Head of caudate nucleus (tissue), 42 donors: ENCODE data around the gene NQO2.
A peak's percentile ranks its signal among the peaks of the same experiment; 100 is the strongest.
"Not testable (repeated sequence)": the region's sequence is repeated elsewhere in the genome, so short reads cannot be mapped to it uniquely, and the experiment has no call there.

Experiments used
- DNase-seq, 42 donors: peaks; one replicate each; pipeline versions ENCODE4 v3.0.0 to v3.0.0-alpha.2; 2020 to 2021; ENCODE audit warnings: mixed read lengths in 7 of 42
- intact Hi-C: fragments of 100-400 bp; cut with DNase I; formaldehyde crosslinking; loops from one replicate; pipeline ENCODE4 v1.15.0; 2022

The NQO2 gene

DNA sequence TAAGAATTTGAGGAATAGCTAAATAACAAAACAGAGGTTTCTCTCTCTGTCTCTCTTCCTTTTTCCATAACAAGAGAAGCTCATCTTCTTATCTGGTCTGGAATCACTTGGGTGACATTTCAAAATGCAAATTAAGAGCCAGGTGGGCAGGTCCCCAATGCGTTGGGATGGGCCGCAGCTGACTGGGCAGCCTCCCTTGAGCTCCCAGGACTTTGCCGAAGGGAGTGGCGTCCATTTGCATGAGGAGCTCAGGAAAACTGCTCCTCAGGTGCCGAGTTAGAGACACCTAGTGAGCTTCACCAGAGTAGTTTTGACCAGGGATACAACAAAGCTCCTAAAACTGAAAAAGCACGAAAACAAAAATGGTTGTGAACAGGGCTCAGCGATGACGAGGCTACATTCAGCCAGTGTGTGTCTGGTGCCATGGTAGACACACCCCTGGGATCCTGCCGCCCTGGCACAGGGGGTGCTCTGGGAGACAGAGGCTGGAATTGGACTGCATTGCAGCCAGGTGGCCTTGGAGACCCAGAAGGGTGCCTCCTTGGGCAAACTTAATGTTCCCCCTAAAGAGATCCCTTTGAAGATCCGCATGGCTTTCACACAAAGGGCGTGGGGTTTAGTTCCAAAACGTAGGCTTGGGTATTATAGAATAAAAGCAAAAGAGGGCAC lies 14.8 kb upstream of the NQO2 start:
- intact Hi-C loops: no loop called here
- DNase-seq: peak in 2 of 42 donors; percentile 3 to 13

DNA sequence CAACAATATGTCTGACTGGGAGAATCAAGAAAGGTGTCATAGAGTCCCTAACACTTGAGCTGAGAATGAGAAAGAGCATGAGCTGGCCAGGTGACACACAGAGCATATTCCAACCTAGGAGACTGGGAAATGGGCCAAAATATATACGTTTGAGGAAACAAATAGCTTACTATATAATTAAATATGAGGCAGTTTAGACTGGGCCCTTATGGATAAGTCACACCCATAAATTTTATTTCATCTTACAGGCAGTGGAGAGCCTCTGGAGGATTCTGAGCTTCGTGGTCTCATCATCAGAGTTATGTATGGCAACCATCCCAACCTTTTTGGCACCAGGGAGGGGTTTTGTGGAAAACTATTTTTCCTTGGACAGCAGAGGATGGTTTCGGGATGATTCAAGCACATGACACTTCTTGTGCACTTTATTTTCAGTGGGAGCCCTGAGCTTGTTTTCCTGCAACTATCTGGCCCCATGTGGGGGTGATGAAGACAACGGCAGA lies 12.9 kb upstream of the NQO2 start:
- no peak for DNase-seq
- intact Hi-C loops: no loop called here

DNA sequence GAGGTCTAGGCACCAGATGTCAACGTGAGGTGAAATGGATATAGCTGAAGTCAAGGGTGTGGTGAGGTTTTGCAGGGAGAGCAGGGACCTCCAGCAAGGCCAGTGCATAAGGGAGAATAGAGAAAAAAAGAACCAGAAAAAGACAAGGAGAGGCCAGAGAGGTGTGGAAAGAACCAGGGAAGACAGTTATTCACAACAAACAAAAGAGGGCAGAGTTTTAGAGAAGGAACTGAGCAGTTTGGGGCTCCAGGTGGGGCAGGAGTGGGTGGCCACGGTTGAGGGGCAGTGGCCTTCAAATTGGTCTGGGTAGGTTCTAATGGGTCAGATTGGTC lies 11.6 kb upstream of the NQO2 start:
- intact Hi-C loops: loop anchor here (2.0 kb wide), 3 partner anchors 17 to 141 kb away; partner anchors contain the start of gene SERPINB6
- DNase-seq: no peak

DNA sequence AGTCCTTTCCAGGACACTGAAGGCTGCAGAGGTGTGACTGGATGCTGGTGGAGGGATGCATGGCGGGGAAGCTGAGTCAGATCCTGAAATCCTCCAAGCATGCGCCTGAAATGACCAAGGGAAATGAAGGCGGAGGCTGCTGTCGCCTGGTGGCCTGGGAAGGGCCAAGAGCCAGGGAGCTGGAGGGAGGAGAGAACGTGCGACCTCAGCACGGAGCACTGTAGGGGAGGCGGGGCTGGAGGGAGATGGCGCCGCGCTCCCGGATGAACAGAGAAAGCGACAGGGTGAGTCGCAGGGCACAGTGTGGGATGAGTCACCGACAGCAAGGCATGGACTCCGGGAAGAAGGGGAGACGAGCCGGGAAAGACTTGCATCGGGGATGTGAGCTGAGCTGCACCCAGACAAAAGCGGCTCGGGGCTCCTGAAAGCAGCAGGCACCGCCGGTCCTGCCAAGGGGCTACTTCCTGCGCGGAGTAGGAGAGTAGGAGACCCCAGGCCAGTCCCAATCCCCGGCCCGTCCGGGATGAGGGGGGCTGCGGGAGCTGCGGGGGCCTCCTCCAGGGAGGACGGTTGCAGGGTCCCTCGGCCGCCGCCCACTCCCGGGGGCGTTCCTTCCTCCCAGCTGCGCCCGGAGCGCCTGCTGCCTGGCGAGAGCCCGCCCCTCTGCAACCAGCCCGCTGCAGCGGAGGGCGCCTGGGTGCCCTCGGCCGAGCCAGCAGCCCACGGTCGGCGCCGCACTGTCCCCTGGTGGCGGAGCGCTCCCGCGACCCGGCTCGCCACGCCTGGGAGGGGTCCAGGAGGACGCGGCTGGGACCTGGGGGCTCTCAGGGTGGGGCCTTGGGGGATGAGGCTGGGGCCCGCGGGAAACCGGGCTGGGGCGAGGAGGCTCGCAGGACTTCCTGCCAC lies 11.0 kb upstream of the NQO2 start:
- intact Hi-C loops: loop anchor here (2.0 kb wide), 3 partner anchors 18 to 142 kb away; partner anchors contain the start of gene SERPINB6
- DNase-seq: peak; percentile 79 to 97 (median 90)

DNA sequence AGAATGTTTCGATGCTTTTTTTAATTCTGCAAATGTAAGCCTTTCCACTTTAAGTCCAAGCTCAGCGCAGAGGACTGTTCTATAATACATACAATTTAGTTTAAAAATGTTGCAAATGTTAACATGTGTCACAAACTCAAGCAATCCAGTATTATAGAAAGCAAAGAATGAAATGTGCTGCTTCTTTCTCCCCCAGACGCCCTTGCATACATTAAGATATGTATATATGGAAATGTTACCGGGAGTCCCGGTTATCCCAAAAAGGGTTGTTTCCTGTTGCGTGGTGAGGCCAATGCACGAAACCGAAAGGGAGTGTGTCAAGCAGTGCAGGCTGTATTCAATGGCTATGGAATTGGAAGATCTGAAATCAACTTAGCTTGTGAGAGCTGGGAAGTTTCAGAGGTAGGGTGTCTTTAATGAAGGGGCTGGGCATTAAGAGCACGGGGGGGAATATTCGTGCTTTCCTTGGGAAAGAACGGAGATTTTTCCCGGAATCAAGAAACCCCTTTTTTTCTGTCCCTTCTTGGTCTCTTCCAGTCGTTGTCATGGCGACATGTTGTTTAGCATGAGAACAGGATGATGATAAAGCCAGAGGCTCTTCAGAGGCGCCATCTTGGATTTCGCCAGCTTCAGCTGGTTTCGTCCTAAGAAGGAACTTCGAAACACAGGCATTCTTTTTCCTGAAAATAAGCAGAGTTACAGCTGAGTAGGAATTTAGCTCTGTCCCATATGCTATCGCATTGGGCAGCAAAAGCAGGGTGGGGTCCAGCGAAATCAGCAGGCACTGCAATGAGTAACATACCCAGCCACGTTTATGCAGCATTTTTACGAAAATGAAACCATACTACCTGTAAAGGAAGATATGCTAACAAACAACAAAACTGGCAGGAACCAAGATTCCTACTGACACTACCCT lies 10.1 kb upstream of the NQO2 start:
- intact Hi-C loops: loop anchor here (2.0 to 10.0 kb wide), 4 partner anchors 19 to 265 kb away; partner anchors contain the start of genes PSMG4 and SERPINB6
- DNase-seq: peak; percentile 67 to 96 (median 89)

DNA sequence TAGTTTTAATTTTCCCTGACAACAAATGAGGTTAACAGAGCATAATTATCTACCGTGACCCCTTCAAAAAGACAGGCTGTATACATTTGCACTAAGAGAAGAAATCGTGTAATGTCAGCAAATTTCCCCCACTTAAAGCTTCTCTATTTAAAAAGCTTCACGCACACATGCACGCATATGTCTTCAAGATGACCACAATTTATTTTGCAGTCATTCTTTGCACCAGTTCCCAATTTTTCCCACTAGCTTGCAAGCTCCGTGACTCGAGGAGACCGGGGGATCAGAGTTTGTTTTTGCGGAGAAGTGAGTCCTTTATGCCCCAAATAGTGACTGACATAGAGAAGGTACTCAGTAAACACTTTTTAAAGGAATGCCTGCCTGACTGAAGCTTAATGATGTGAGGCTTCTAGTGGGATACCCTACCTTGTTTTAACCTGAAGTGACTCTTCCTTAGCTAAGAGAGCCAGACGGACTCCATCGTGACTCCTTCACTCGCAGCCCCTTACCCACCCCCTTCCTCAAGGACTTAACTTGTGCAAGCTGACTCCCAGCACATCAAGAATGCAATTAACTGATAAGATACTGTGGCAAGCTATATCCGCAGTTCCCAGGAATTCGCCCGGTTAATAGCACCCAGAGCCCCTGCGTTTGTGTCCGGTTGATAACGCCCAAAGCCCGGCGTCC lies 9.3 kb upstream of the NQO2 start:
- intact Hi-C loops: loop anchor here (10.0 kb wide), 1 partner anchor 264 kb away; the partner anchor contains the start of gene PSMG4
- peak in 36 of 42 donors; percentile 6 to 80 (median 42) for DNase-seq

DNA sequence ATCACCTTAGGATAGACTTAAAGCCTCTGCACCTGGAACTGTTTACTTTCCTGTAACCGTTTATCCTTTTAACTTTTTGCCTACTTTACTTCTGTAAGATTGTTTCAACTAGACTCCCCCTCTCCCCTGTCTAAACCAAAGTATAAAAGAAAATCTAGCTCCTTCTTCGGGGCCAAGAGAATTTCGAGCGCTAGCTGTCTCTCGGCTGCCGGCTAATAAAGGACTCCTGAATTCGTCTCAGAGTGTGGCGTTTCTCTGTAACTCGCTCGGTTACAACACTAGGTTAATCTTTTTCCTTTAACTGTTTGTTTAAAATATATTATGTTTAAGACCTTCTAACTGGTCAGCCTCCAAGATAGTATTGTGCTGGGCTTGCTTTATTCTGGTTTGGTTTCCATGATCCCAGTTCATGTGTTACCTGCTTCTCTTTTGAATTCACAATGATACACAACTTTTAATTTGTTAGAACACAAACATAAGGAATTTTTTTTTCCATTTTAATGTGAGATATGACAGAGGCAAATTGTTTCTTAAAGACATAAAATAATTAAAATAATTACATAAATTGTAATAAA lies 8.7 kb upstream of the NQO2 start:
- intact Hi-C loops: loop anchor here (10.0 kb wide), 1 partner anchor 264 kb away; the partner anchor contains the start of gene PSMG4
- DNase-seq: peak in 12 of 42 donors; percentile 13 to 55 (median 30)

DNA sequence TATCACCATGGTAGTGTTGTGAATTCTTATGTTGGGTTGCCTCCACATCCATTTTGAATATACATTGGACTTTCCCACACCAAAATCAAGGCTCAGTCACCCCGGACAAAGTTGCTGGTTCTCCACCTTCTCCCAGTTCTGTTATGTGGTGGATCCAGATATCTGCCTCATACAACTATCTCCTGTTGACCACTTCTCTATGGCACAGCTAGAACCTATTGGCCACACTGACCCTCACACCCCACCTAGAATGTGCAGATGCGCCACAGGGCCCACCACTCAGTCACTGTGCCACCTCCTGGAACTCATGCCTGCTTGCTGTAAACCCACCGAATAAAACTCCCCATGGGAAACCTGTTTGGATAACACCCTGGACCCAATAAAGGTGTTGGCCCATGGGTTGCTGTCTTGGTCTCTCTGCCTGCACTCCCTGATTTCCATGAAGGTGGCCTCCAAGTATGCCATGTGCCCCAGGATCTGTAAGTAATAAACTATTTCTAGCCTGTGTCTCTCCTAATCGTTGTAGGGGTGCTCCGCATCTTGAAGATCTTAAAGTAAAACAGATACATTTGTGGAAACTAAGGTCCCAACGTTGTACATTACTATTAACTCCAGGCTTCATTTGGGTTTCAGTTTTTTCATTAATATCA lies 7.2 kb upstream of the NQO2 start:
- DNase-seq: peak in 1 of 42 donors; percentile 6
- intact Hi-C loops: loop anchor here (10.0 kb wide), 1 partner anchor 262 kb away; the partner anchor contains the start of gene PSMG4

DNA sequence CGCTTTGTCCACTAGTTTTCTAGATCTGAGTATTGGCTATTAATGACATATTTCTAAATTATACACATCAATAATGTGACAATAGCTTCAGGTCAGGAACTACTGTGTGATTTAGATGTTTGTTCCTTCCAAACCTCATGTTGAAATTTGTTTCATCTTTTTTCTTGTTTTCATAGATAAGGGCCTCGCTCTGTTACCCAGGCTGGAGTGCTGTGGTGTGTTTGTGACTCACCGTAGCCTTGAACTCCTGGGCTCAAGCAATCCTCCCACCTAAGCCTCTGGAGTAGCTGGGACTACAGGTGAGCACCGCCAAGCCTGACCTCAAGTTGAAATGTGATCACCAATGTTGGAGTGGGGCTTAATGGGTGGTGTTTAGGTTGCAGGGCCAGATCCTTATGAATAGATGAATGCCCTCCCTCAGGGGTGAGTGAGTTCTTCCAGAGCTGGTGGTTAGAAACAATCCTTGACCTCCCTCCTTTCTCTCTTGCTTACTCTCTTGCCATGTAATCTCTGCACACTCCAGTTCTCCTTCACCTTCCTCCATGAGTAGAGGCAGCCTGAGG lies 5.9 kb upstream of the NQO2 start:
- no peak for DNase-seq
- intact Hi-C loops: loop anchor here (10.0 kb wide), 1 partner anchor 261 kb away; the partner anchor contains the start of gene PSMG4

DNA sequence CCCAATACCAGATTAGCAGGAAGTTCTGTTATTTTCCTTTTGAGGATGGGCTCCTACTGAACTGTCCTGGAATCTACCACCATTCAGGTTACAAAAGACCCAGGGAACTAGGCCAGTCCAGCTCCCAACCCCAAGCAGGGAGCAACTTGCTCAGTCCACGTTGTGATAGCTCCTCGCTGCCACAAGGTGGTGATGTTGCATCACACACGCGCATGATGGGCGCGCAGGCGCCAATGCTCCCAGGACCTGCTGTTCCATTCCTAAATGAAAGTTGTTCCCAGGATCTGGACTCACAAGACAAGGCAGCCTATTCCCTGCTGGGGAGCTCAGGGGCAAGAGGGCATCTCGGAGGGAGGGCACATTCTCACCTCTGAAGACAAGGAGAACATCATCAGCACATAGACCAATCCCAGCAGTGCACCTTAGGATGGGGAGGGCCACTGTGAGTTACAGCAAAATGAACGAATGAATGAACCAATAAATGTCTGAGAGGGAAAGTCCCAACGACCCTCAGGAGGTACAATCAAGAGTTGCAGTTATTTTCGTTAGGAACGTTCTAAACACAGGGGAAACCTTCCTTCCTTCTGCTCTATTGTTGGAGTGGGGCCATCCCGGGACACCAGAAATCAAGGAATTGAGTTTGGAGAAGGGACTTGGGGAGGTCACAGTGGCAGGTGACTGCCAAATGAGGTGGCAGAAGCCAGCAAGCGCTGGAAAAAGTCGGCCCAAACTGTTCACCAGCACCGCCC lies 1.3 kb upstream of the NQO2 start:
- intact Hi-C loops: loop anchor here (10.0 kb wide), 1 partner anchor 256 kb away; the partner anchor contains the start of gene PSMG4
- DNase-seq: peak in 27 of 42 donors; percentile 17 to 66 (median 37)

DNA sequence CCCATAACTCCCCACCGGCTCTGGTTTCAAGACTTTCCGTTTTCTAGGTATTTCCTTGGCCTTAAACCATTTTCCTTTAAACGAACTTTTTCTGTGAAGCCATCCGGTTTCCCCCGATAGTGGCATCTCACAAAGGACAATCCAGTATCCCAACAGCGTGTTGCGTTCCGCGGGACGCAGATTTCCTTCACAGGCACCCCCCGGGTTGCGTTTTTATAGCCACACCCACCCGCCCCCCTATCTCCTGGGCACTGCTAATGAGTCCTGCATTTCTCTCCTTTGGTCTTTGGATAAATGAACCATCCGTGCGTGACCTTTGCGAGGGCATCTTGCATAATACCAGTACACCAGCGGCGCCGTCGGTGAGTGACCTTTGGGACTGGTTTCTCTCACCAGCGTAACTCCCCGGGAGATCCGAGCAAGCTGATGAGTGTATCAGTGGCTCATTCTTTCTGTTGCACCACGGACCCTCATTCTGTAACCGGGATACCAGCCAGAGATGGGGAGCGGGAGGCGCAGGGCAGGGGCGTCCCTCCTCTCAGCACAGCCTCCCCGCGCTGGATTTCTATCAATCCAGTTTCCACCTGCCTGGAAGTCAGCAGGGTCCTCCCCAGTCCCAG lies 586 bp upstream of the NQO2 start:
- DNase-seq: peak in 7 of 42 donors; percentile 15 to 55 (median 19)
- intact Hi-C loops: loop anchor here (10.0 kb wide), 1 partner anchor 256 kb away; the partner anchor contains the start of gene PSMG4

DNA sequence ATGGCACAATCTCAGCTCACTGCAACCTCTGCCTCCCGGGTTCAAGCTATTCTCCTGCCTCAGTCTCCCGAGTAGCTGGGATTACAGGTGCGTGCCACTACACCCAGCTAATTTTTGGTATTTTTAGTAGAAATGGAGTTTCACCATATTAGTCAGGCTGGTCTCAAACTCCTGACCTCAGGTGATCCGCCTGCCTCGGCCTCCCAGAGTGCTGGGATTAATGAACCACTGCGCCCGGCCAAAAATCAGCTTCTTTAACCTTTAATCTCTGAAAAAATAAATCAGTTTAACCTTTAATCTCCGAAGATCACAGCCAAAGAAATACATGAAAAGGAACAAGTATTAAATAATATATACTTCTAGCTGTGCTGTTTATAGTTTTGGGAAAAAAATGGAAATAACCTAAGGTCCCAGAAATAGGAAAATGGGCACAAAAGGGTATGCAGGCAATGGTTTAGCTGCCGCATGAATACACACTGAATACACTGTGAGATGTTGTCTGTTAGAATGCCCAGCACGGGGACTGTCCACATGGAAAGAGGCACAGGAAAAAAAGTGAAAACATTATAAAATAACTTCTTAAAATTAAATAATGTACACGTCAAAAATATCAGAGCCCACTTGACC lies 1.6 kb downstream of the NQO2 start:
- intact Hi-C loops: no loop called here
- peak in 1 of 42 donors; percentile 15 for DNase-seq

DNA sequence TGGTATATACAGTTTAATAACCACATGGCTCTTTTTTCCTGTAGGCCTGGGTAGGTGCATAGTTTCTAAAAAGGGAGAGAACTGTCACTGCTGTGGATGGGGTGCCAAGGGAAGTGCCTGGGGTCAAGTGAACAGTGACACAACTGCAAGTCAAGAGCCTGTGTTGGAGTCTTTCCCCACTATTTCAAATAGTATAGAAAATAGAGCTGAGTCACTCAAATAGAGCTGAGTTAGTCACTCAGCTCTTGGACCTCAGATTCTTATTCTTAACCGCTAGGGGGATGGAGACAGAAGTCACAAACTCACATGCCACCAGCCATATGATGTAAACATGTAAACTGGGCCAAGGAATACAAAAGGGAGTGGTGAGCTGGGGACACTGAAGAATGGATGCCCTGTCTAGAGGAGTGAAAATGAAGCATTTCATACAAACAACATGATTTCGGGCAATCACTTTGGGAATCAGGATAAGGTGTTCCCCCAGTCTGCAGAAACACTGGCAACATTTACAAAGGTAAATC lies 2.1 kb downstream of the NQO2 start:
- DNase-seq: peak in 7 of 42 donors; percentile 23 to 54 (median 32)

DNA sequence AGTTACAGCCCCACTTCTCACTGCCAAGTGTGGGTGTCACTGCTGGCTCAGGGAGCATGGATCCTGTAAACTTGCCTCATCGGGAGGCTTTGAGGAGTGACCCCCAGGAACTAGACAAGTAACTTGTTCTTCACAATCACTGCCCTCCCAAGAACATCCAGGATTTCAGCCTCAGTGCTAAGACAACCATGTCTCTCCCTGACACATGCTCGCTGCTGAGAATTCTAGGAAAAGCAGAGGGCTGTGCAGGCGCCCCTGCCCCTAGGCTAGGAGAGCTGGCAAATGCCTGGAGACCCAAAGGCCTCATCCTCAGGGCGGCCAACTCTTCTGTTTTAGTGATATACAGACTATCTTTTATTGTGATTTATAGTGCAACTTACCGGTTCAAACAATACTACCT lies 3.5 kb downstream of the NQO2 start:
- intact Hi-C loops: not testable (repeated sequence)
- peak in 1 of 42 donors; percentile 3 for DNase-seq

More for the DNA sequence above, 2.1 kb downstream of the NQO2 start:
- intact Hi-C loops: no loop called here

DNA sequence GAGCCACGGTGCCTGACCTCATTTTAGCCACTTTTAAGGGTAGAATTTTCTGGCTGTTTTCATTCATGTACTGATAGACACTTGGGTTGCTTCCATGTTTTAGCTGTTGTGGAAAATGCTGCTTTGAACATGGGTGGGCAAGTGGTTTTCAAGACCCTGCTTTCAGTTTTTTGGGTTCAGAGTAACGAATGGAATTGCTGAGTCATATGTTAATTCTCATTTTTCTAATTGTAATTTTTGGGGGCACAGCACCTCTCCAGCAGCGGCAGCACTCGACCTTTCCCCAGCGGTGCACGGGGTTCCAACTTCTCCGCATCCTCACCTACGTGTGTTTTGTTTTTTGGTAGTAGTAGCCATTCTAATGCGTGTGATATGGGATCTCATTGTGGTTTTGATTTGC lies 5.4 kb downstream of the NQO2 start:
- DNase-seq: peak in 3 of 42 donors; percentile 1 to 35 (median 9)
- intact Hi-C loops: no loop called here
